ENCODE data around the gene PPP6R2. TPM values are rescaled to one million over a fixed set of nuclear protein-coding genes. Genes with fewer than 3 reads are reported as not detected.
A peak's percentile ranks its signal among the peaks of the same experiment; 100 is the strongest.

Gene PPP6R2
- total and polyA plus RNA-seq, 2 of the 8 experiments (the other 6 are each of a cell fraction or from before 2014, with no cell fraction given), result 25.0 to 32.2 TPM

GRCh38 chr22:50299785-50300619 lies 43.1 kb upstream of the PPP6R2 start (continued):
- TF ChIP-seq SP2 (IDR thresholded peaks at IDR 0.05; ENCODE audit: low read length), result no peak
- TF ChIP-seq ZNF274 (IDR thresholded peaks at IDR 0.05; ENCODE audit: borderline replicate concordance, extremely low read depth, low read length), result no peak
- TF ChIP-seq BACH1 (IDR thresholded peaks at IDR 0.05; ENCODE audit: low read length), result no peak
- TF ChIP-seq KDM4A (IDR thresholded peaks at IDR 0.05; ENCODE audit: low read depth, low read length, severe bottlenecking), result peak; percentile 86
- no peak for TF ChIP-seq SIRT6 (IDR thresholded peaks at IDR 0.05; ENCODE audit: low read length)
- TF ChIP-seq RXRA (IDR thresholded peaks at IDR 0.05; ENCODE audit: insufficient read depth, low read depth, low read length), result no peak
- no peak for TF ChIP-seq KDM1A (IDR thresholded peaks at IDR 0.05; ENCODE audit: borderline replicate concordance, low read length)
- no peak for TF ChIP-seq RBBP5 (IDR thresholded peaks at IDR 0.05; ENCODE audit: borderline replicate concordance, low read depth, low read length)
- no peak; a peak in 1 of 4 replicates for TF ChIP-seq SIN3A (conservative IDR thresholded peaks at IDR 0.05 in 1 of 2, IDR thresholded peaks at IDR 0.05 in 1 of 2; ENCODE audit: low read depth in 1 of 2, low read length in 2 of 2)
- peak; percentile 62 for TF ChIP-seq RNF2 (IDR thresholded peaks at IDR 0.05; ENCODE audit: borderline replicate concordance, low read depth, low read length, missing control alignments, poor library complexity, severe bottlenecking)
- no peak for TF ChIP-seq FOSL1 (IDR thresholded peaks at IDR 0.05; ENCODE audit: insufficient read depth, low read depth, low read length)
- no peak for TF ChIP-seq CBX5 (IDR thresholded peaks at IDR 0.05; ENCODE audit: low read depth, low read length)
- TF ChIP-seq TAF7 (optimal IDR thresholded peaks at IDR 0.05; ENCODE audit: borderline replicate concordance, low read depth, low read length), result no peak
- no peak for TF ChIP-seq NRF1 (IDR thresholded peaks at IDR 0.05; ENCODE audit: low read depth, low read length)
- TF ChIP-seq ASH2L (IDR thresholded peaks at IDR 0.05; ENCODE audit: low read length), result peak; percentile 40
